Activated T-cell treated with anti-CD3 and anti-CD28 coated beads, Interleukin-2, amount 50 U/mL, for 24 hours (primary cell): Measurements from ENCODE around the gene NCKAP5.

Experiments used
- DNase-seq: peaks from one replicate; pipeline ENCODE4 v3.0.0-alpha.2; 2020
- H3K27ac Mint-ChIP-seq: 2 replicates; pipeline ENCODE4 v1.8.0; 2020; ENCODE audit warnings: mild to moderate bottlenecking, mixed read lengths
- H3K27me3 Mint-ChIP-seq: 2 replicates; pipeline ENCODE4 v1.8.0; 2020; ENCODE audit warnings: mixed read lengths
- H3K36me3 Mint-ChIP-seq: 2 replicates; pipeline ENCODE4 v1.8.0; 2020; ENCODE audit warnings: low read depth, mixed read lengths
- H3K4me1 Mint-ChIP-seq: 2 replicates; pipeline ENCODE4 v1.8.0; 2020; ENCODE audit warnings: low read depth, mixed read lengths
- H3K4me3 Mint-ChIP-seq: 2 replicates; pipeline ENCODE4 v1.8.0; 2020; ENCODE audit warnings: mild to moderate bottlenecking, moderate library complexity, mixed read lengths
- H3K9me3 Mint-ChIP-seq: 2 replicates; pipeline ENCODE4 v1.8.0; 2020; ENCODE audit warnings: mixed read lengths

Gene NCKAP5

DNA sequence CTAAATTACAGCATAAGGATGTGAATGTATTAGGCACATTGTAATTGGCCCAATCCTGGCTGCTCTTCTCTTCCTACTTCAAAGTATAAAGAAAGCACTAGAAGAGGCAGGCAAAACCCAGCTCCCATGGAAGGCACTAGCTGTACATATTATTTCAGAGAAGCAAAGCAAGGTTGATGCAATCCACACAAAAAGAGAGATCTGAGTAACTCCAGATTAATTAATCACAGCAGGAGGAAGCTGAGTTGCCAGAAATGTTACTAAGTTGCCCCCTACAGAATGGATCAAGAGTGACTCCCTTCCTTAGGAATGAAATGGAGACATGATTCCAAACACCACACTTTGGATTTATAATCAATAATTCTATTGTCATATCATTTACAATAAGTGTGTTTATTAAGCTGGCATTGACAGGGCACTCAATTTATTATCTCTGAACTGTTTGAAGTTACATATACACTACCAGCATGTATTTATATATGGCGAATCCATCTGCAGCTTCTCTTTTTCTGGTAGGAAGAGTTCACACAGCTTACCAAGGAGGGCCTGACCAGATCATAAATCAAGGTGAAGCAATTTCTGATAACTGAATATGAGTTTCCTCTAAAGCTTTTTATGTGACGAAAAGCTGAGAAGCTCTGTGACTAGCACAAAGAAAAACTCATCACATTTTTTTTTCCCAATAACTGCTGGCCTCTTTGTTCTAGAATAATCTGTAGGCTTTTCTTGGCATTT lies 505.2 kb downstream of the NCKAP5 start:
- H3K27me3 Mint-ChIP-seq: no peaks in the 10 kb centered on the region
- no peaks in the 10 kb centered on the region for H3K4me1 Mint-ChIP-seq
- no peak for DNase-seq
- H3K27ac Mint-ChIP-seq: no peak overlapping the region
- H3K9me3 Mint-ChIP-seq: peaks cover 4% of the 10 kb centered on the region
- no peak overlapping the region for H3K4me3 Mint-ChIP-seq
- H3K36me3 Mint-ChIP-seq: no peaks in the 10 kb centered on the region

DNA sequence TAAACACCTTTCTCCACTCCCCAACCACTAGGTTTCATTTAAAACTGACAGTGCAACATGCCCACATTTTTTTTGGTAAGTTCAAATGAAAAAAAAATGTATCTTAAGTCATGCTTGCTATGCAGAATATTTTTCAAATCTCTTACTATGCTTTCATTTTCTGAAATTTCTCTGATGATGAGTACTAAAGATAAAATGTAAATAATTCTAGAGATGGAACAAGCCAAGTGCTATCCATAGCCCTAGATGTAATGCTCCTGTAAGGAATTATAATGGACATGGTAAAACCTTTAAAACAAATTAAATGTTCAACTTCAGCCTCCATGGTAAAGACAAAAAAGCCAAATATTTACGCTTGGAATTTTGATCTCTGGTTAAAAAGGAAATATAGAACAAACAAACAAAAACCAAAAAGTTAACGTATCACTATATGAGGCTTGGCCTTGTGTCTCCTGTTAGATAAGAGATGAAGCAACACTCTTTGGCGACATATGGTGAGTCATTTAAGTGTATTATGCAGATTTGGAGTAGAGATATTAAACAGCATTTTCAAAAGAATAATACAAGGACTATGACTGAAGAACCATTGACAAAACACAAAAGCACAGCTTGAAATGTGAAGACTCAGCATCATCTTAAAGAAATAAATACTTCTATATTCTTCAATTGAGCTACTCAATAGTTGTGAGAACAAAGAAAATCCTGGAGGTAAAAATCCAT lies 506.2 kb downstream of the NCKAP5 start:
- peaks cover 4% of the 10 kb centered on the region for H3K9me3 Mint-ChIP-seq
- DNase-seq: no peak
- no peak overlapping the region for H3K4me3 Mint-ChIP-seq
- no peaks in the 10 kb centered on the region for H3K27me3 Mint-ChIP-seq
- no peaks in the 10 kb centered on the region for H3K36me3 Mint-ChIP-seq
- no peak overlapping the region for H3K27ac Mint-ChIP-seq
- no peaks in the 10 kb centered on the region for H3K4me1 Mint-ChIP-seq

GRCh38 chr2:133054297-133054696 lies 514.0 kb downstream of the NCKAP5 start:
- no peak for DNase-seq
- no peak overlapping the region for H3K27ac Mint-ChIP-seq
- no peaks in the 10 kb centered on the region for H3K9me3 Mint-ChIP-seq
- no peaks in the 10 kb centered on the region for H3K4me1 Mint-ChIP-seq
- H3K27me3 Mint-ChIP-seq: no peaks in the 10 kb centered on the region
- H3K4me3 Mint-ChIP-seq: no peak overlapping the region
- H3K36me3 Mint-ChIP-seq: no peaks in the 10 kb centered on the region

DNA sequence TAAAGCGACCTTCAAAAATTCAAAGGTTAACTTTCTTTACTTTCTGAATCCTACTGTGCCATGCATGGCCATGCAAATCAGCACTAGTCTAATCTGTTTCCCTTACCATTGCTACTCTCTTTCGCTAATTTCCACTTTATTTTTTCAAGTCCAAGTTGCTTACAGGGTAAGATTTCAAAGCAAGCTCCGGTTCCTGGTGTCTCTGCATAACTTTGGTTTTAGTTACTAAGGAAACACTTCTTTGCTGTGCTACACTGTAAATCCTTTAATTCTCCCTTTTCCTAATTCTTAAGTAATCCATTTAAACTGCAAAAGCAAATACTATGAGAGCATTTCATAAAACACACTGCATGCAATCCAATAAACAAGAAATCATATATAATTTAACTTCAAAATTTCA lies 514.7 kb downstream of the NCKAP5 start:
- Mint-ChIP-seq H3K9me3 (no peaks in the 10 kb centered on the region), H3K27ac (no peak overlapping the region), H3K4me3 (no peak overlapping the region), H3K4me1 (no peaks in the 10 kb centered on the region), H3K27me3 (no peaks in the 10 kb centered on the region), H3K36me3 (no peaks in the 10 kb centered on the region)
- DNase-seq: no peak

DNA sequence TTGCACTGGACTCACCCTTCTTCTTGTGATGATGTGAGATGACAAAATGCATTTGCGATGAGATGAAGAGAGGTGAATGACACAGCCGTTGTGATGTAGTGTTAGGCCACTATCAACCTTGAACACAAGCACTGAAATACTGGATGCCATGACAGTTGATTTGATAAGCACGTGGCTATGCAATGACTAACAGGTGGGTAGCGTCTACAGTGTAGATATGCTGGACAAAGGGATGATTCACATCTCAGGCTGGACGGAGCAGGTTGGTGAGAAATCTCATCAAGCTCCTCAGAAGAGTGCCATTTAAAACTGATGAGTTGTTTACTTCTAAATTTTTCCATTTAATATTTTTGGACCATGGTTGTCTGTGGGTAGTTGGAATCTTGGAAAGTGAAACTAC lies 522.5 kb downstream of the NCKAP5 start:
- Mint-ChIP-seq H3K36me3 (no peaks in the 10 kb centered on the region), H3K27me3 (no peaks in the 10 kb centered on the region), H3K4me3 (no peak overlapping the region), H3K4me1 (no peaks in the 10 kb centered on the region), H3K27ac (no peak overlapping the region), H3K9me3 (no peaks in the 10 kb centered on the region)
- no peak for DNase-seq

DNA sequence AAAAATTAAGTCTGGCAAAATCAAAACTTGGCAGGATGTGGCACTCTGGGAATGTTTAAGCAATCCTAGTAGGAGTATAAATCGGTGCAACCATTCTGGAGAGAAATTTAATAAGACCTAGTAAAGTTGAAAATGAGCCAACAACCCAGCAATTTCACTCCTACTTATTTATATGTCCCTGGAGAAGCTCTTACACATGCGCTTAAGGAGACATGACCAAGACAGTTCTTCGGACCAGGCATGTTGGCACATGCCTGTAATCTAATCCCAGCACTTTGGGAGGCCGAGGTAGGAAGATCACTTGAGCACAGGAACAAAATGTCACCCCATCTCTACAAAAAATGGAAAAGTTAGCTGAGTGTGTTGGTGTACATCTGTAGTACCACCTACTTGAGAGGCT lies 523.7 kb downstream of the NCKAP5 start:
- H3K27me3 Mint-ChIP-seq: no peaks in the 10 kb centered on the region
- no peak overlapping the region for H3K4me3 Mint-ChIP-seq
- no peaks in the 10 kb centered on the region for H3K4me1 Mint-ChIP-seq
- no peak overlapping the region for H3K27ac Mint-ChIP-seq
- no peaks in the 10 kb centered on the region for H3K36me3 Mint-ChIP-seq
- DNase-seq: no peak
- no peaks in the 10 kb centered on the region for H3K9me3 Mint-ChIP-seq

DNA sequence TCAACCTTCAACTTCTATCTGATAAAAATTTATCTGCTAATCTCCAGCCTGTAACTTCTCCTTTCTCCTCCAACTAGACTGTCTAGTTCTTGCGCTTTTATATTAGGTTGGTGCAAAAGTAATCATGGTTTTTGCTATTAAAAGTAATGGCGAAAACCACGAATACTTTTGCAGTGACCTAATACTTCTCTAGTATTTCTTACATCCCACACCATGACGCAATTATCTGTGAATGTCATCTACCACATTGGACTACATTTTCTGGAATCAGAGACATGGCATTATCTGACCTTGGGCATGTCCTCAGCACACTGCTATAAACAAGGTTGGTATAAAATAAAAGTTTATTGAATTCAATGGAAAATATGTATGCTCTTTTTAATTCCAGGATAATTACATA lies 528.1 kb downstream of the NCKAP5 start:
- H3K9me3 Mint-ChIP-seq: peaks cover 18% of the 10 kb centered on the region
- no peak for DNase-seq
- H3K36me3 Mint-ChIP-seq: no peaks in the 10 kb centered on the region
- no peak overlapping the region for H3K4me3 Mint-ChIP-seq
- H3K4me1 Mint-ChIP-seq: no peaks in the 10 kb centered on the region
- H3K27me3 Mint-ChIP-seq: no peaks in the 10 kb centered on the region
- H3K27ac Mint-ChIP-seq: no peak overlapping the region

GRCh38 chr2:133039531-133039930 lies 528.7 kb downstream of the NCKAP5 start:
- no peaks in the 10 kb centered on the region for H3K4me1 Mint-ChIP-seq
- peaks cover 19% of the 10 kb centered on the region for H3K9me3 Mint-ChIP-seq
- no peak overlapping the region for H3K4me3 Mint-ChIP-seq
- H3K27me3 Mint-ChIP-seq: no peaks in the 10 kb centered on the region
- H3K27ac Mint-ChIP-seq: no peak overlapping the region
- DNase-seq: no peak
- no peaks in the 10 kb centered on the region for H3K36me3 Mint-ChIP-seq

DNA sequence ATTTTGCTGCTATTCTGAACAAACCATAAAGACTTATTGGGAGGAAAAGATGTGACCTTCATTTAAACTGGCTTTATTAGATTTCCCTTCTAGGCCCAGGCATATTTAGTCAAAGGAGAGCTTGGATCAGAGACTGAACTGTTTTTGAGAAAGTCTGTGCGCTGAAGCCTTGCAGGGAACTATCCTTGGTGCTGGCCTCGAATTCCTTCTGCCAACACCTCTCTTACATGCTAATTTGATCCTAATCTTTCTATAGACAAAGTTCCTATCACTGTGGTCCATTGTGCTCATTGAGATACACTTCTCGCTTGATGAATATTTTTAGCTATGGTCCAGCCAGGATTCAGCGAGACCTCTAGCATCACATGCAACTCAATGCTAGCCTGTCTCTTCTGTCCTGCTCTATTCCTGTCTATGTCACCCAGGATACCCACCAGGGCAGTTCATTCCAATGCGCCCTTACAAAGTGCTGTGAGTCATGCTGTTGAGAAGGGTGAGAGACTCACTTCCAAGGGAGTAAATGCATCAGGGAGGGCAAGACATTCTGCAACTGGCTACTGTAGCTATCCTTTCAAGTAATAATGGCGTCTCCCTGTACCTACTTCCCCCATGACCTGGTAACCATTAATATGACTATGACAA lies 541.6 kb downstream of the NCKAP5 start:
- no peaks in the 10 kb centered on the region for H3K9me3 Mint-ChIP-seq

DNA sequence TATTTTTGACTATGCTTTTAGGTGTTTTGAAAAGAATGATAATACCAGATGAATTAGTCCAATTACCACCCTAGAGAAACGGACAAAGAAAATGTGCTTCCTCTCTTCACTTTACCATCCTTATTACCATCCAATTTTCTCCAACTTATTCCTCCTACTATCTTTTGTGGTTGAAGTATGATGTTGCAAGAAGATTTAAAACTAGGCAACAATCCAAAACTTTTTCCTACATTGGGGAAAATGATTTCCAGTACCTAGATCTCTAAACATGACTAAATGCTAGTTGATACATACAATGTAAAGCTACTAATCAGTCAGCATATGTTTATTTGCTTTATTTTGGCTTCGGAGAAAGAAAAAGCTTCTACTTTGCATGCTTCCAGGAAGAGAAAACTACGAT lies 543.3 kb downstream of the NCKAP5 start:
- H3K27me3 Mint-ChIP-seq: no peaks in the 10 kb centered on the region
- no peaks in the 10 kb centered on the region for H3K36me3 Mint-ChIP-seq
- no peaks in the 10 kb centered on the region for H3K4me1 Mint-ChIP-seq
- no peak overlapping the region for H3K4me3 Mint-ChIP-seq
- DNase-seq: no peak
- H3K9me3 Mint-ChIP-seq: no peaks in the 10 kb centered on the region
- H3K27ac Mint-ChIP-seq: no peak overlapping the region

More for the DNA sequence above, 541.6 kb downstream of the NCKAP5 start:
- no peak overlapping the region for H3K4me3 Mint-ChIP-seq
- no peak for DNase-seq
- no peaks in the 10 kb centered on the region for H3K4me1 Mint-ChIP-seq
- H3K27ac Mint-ChIP-seq: no peak overlapping the region
- H3K27me3 Mint-ChIP-seq: no peaks in the 10 kb centered on the region
- no peaks in the 10 kb centered on the region for H3K36me3 Mint-ChIP-seq

- Mint-ChIP-seq H3K27ac (no peak overlapping the region), H3K36me3 (no peaks in the 10 kb centered on the region), H3K4me3 (no peak overlapping the region)
These were observed 555.2 kb downstream of the NCKAP5 start for GRCh38 chr2:133012847-133013734.

DNA sequence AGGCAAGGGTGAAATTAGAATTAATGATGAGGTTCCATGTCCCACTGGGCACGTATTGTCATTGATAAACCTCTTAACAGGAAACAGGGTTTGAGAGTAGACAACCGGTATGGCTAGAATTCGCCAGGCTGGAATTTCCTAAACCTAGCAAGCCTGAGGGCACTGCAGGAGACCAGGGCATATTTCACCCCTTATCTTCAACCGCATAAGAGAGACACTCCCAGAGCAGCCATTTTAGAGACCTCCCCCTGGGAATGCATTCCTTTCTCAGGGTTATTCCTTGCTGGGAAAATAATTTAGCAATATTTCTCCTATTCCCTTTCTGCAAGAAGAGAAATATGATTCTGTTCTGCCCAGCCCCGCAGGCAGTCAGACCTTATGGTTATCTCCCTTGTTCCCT lies 563.6 kb downstream of the NCKAP5 start:
- Mint-ChIP-seq H3K36me3 (no peaks in the 10 kb centered on the region), H3K27ac (no peak overlapping the region), H3K4me3 (no peak overlapping the region), H3K4me1 (no peaks in the 10 kb centered on the region), H3K27me3 (no peaks in the 10 kb centered on the region), H3K9me3 (peaks cover 23% of the 10 kb centered on the region)
- no peak for DNase-seq

More at GRCh38 chr2:133012847-133013734, 555.2 kb downstream of the NCKAP5 start:
- no peaks in the 10 kb centered on the region for H3K27me3 Mint-ChIP-seq
- no peak for DNase-seq
- no peaks in the 10 kb centered on the region for H3K4me1 Mint-ChIP-seq
- H3K9me3 Mint-ChIP-seq: peaks cover 6% of the 10 kb centered on the region

GRCh38 chr2:132999421-132999820 lies 568.8 kb downstream of the NCKAP5 start:
- no peaks in the 10 kb centered on the region for H3K27me3 Mint-ChIP-seq
- peaks cover 13% of the 10 kb centered on the region for H3K9me3 Mint-ChIP-seq
- no peaks in the 10 kb centered on the region for H3K36me3 Mint-ChIP-seq
- no peak overlapping the region for H3K4me3 Mint-ChIP-seq
- no peaks in the 10 kb centered on the region for H3K4me1 Mint-ChIP-seq
- H3K27ac Mint-ChIP-seq: no peak overlapping the region
- no peak for DNase-seq

GRCh38 chr2:132998221-132998620 lies 570.0 kb downstream of the NCKAP5 start:
- Mint-ChIP-seq H3K4me1 (no peaks in the 10 kb centered on the region), H3K27me3 (no peaks in the 10 kb centered on the region), H3K36me3 (no peaks in the 10 kb centered on the region), H3K4me3 (no peak overlapping the region), H3K27ac (no peak overlapping the region), H3K9me3 (peaks cover 7% of the 10 kb centered on the region)
- no peak for DNase-seq
